GM12878 (cell line): ENCODE data around the gene LRP1B. TPM values are rescaled to one million over a fixed set of nuclear protein-coding genes. Genes with fewer than 3 reads are reported as not detected.

Experiments
- ATAC-seq: fragments of 200-7000 bp; cut with Tn5 transposase; 3 replicates; pipeline ENCODE4 v1.9.1; 2020; ENCODE audit warnings: mild to moderate bottlenecking, moderate library complexity
- BruUV-seq: library from RNA; stranded (reverse); fragments of 400-500 nt; replicated peaks from 2 replicates; lab custom pipeline; 2021; lab: Mats Ljungman, UMichigan
- CTCF ChIA-PET: fragments of 300-600 bp; sonication (Branson Sonifier 250); formaldehyde crosslinking; extraction: SDS; loops from one replicate; lab custom pipeline; 2021; ENCODE audit warnings: inconsistent platforms; lab: Yijun Ruan, JAX
- POLR2A ChIA-PET: fragments of 350-600 bp; formaldehyde crosslinking; extraction: SDS; loops from one replicate; lab custom pipeline; 2021; ENCODE audit warnings: inconsistent platforms; lab: Charles Lee
- RAD21 ChIA-PET: fragments of 300-600 bp; sonication (Branson Sonifier 250); formaldehyde crosslinking; loops from one replicate; lab custom pipeline; 2023; ENCODE audit warnings: antibody characterized with exemption; ENCODE audit not compliant: unreplicated experiment; lab: Charles Lee
- SMC1A ChIA-PET: fragments of 300-600 bp; sonication (Branson Sonifier 250); formaldehyde crosslinking; loops from one replicate; lab custom pipeline; 2023; ENCODE audit not compliant: unreplicated experiment, uncharacterized antibody; lab: Charles Lee
- DNase-seq: peaks from one replicate; pipeline ENCODE4 v3.0.0-alpha.2; 2011; ENCODE audit warnings: low read depth, low spot score
- FAIRE-seq: peaks from 3 replicates; lab custom pipeline; 2011; peaks lifted over from hg19 to GRCh38; lab: Jason Lieb, UNC
- H2AFZ ChIP-seq: 2 replicates; pipeline ENCODE4 v1.6.0; 2011; ENCODE audit warnings: low read depth, low read length, control low read depth; ENCODE audit not compliant: control insufficient read depth
- H3K27ac ChIP-seq: 2 replicates; pipeline ENCODE4 v1.5.1; 2011; ENCODE audit warnings: control low read depth; ENCODE audit not compliant: control insufficient read depth, insufficient read depth
- H3K27me3 ChIP-seq, 2 experiments: replicated peaks in 1 of 2; 2 replicates each; pipeline versions ENCODE4 v1.6.0 to v1.6.1; 2011; ENCODE audit warnings: low read length in 1 of 2; ENCODE audit not compliant: control insufficient read depth in 2 of 2, insufficient read depth in 2 of 2
- H3K36me3 ChIP-seq, 2 experiments: 2 replicates each; pipeline ENCODE4 v1.5.1; 2011; ENCODE audit warnings: low read length in 1 of 2; ENCODE audit not compliant: control insufficient read depth in 2 of 2, insufficient read depth in 2 of 2
- H3K4me1 ChIP-seq: 2 replicates; pipeline ENCODE4 v1.6.1; 2011; ENCODE audit warnings: mild to moderate bottlenecking, low read length, moderate library complexity, mixed read lengths; ENCODE audit not compliant: control insufficient read depth, insufficient read depth
- H3K4me2 ChIP-seq: 2 replicates; pipeline ENCODE4 v1.6.0; 2011; ENCODE audit warnings: control low read depth; ENCODE audit not compliant: control insufficient read depth, insufficient read depth
- H3K4me3 ChIP-seq: fragments of 200-600 bp; sonication (generic); 2 replicates; pipeline ENCODE4 v1.5.1; 2016
- H3K79me2 ChIP-seq: 2 replicates; pipeline ENCODE4 v1.6.0; 2011; ENCODE audit warnings: low read length; ENCODE audit not compliant: control insufficient read depth, insufficient read depth
- H3K9ac ChIP-seq: 2 replicates; pipeline ENCODE4 v1.8.0; 2011; ENCODE audit warnings: low read length, control low read depth, mixed read lengths; ENCODE audit not compliant: control insufficient read depth, insufficient read depth
- H3K9me3 ChIP-seq: replicated peaks from 3 replicates; pipeline ENCODE4 v1.5.1; 2011; ENCODE audit warnings: mild to moderate bottlenecking, low read length; ENCODE audit not compliant: control insufficient read depth, insufficient read depth
- H4K20me1 ChIP-seq: 2 replicates; pipeline ENCODE4 v1.6.0; 2011; ENCODE audit not compliant: control insufficient read depth, insufficient read depth
- ATF7 ChIP-seq: fragments of 450-650 bp; IDR thresholded peaks from 2 replicates; pipeline ENCODE4 v1.6.1; 2016; ENCODE audit warnings: low read depth, mild to moderate bottlenecking
- CEBPB ChIP-seq, 2 experiments: fragments of 150-350 bp in 1 of 2; IDR thresholded peaks; 2 replicates each; pipeline ENCODE4 v1.6.1; 2012 to 2014; ENCODE audit warnings: low read depth in 2 of 2, low read length in 2 of 2, borderline replicate concordance in 1 of 2, inconsistent platforms in 1 of 2
- CREB1 ChIP-seq: IDR thresholded peaks from 2 replicates; pipeline ENCODE4 v1.6.1; 2012; ENCODE audit warnings: low read depth, mild to moderate bottlenecking, inconsistent platforms
- CREM ChIP-seq: IDR thresholded peaks from 2 replicates; pipeline ENCODE4 v1.6.1; 2014; ENCODE audit warnings: antibody characterized with exemption, low read depth
- FOXM1 ChIP-seq: IDR thresholded peaks from 2 replicates; pipeline ENCODE4 v1.6.1; 2012; ENCODE audit warnings: low read depth, mild to moderate bottlenecking, inconsistent platforms, low read length, moderate library complexity
- IKZF2 ChIP-seq, 2 experiments: fragments of 450-650 bp; IDR thresholded peaks; 2 replicates each; pipeline ENCODE4 v1.6.1; 2017; ENCODE audit warnings: mild to moderate bottlenecking in 2 of 2, moderate library complexity in 2 of 2
- MEF2A ChIP-seq: IDR thresholded peaks from 2 replicates; pipeline ENCODE4 v1.6.1; 2011; ENCODE audit warnings: low read depth, mild to moderate bottlenecking, low read length, moderate library complexity; ENCODE audit not compliant: insufficient read depth
- MTA2 ChIP-seq: fragments of 450-650 bp; IDR thresholded peaks from 2 replicates; pipeline ENCODE4 v1.6.1; 2016; ENCODE audit warnings: low read depth, mild to moderate bottlenecking, moderate library complexity
- RAD51 ChIP-seq: fragments of 450-650 bp; IDR thresholded peaks from 2 replicates; pipeline ENCODE4 v1.6.1; 2016; ENCODE audit warnings: moderate library complexity, mild to moderate bottlenecking, inconsistent platforms
- RELA ChIP-seq: fragments of 450-650 bp; IDR thresholded peaks from 2 replicates; pipeline ENCODE4 v1.8.0; 2014; ENCODE audit warnings: borderline replicate concordance; ENCODE audit not compliant: partially characterized antibody
- RFX5 ChIP-seq: IDR thresholded peaks from 2 replicates; pipeline ENCODE4 v1.6.1; 2011; ENCODE audit warnings: low read depth, low read length, improper control_type of control experiment
- SPI1 ChIP-seq: IDR thresholded peaks from 2 replicates; pipeline ENCODE4 v1.6.1; 2011; ENCODE audit warnings: low read depth, mild to moderate bottlenecking, low read length, moderate library complexity, borderline replicate concordance; ENCODE audit not compliant: insufficient read depth
- TBL1XR1 ChIP-seq: IDR thresholded peaks from 2 replicates; pipeline ENCODE4 v1.6.1; 2012; ENCODE audit warnings: low read depth, low read length, improper control_type of control experiment
- ZNF622 ChIP-seq: fragments of 450-650 bp; IDR thresholded peaks from 2 replicates; pipeline ENCODE4 v1.6.1; 2017; ENCODE audit warnings: mild to moderate bottlenecking, inconsistent platforms
- WGBS: methylation state at CpG from one replicate; pipeline ENCODE4 v1.1.6; 2016; ENCODE audit warnings: low lambda C conversion rate; ENCODE audit not compliant: insufficient replicate concordance, insufficient coverage; ENCODE audit errors: missing lambda C conversion rate; 5-methylcytosine and 5-hydroxymethylcytosine counted together
- in situ Hi-C: fragments of 300-500 bp; cut with MboI; formaldehyde crosslinking; loops from 9 replicates; pipeline ENCODE4 v1.14.3; 2018; ENCODE audit warnings: mixed read lengths
- intact Hi-C: fragments of 100-400 bp; cut with micrococcal nuclease; formaldehyde crosslinking; loops from one replicate; pipeline ENCODE4 v1.14.2; 2022; ENCODE audit not compliant: unreplicated experiment
- polyA plus RNA-seq, 11 experiments: library from polyadenylated mRNA; depleted of rRNA in 4 of 11; unstranded in 6 of 11; stranded (reverse) in 5 of 11; fragments of >200 nt; fragmentation: Nextera tagmentation in 4 of 11; fragmentation: Illumina TruSeq in 1 of 11; extraction: Ambion mirVana in 4 of 11; extraction: Trizol in 1 of 11; gene quantifications; 1 replicate in 1 of 11; 2 replicates in 10 of 11; pipeline versions ENCODE4 v1.2.1 to v1.2.3, GENCODE V29; 2011 to 2016; ENCODE audit warnings: inconsistent platforms in 2 of 11, missing spikeins in 2 of 11, low read depth in 1 of 11
- total RNA-seq, 4 experiments: library from RNA; depleted of rRNA in 3 of 4; stranded (reverse); fragments of >200 nt in 3 of 4; fragmentation: Illumina TruSeq in 1 of 4; extraction: Trizol in 1 of 4; gene quantifications; 2 replicates each; pipeline versions ENCODE4 v1.2.1 to v1.2.3, GENCODE V29; 2013 to 2021
- TF ChIP-seq, protein P1 (sequence below): fragments of 450-650 bp; IDR thresholded peaks from 2 replicates; pipeline ENCODE4 v1.6.1; 2018; ENCODE audit warnings: borderline replicate concordance, mild to moderate bottlenecking; ENCODE audit not compliant: partially characterized antibody
- TF ChIP-seq, protein P2 (sequence below): IDR thresholded peaks from 2 replicates; pipeline ENCODE4 v1.6.1; 2011; ENCODE audit warnings: low read depth, low read length, improper control_type of control experiment, borderline replicate concordance
- TF ChIP-seq, protein P3 (sequence below), 3 experiments: IDR thresholded peaks in 2 of 3; conservative IDR thresholded peaks in 1 of 3; 2 replicates each; pipeline ENCODE4 v1.5.1; 2011; ENCODE audit warnings: low read depth in 3 of 3, low read length in 3 of 3, mild to moderate bottlenecking in 3 of 3, control low read depth in 2 of 3, moderate library complexity in 2 of 3, inconsistent platforms in 1 of 3, mixed read lengths in 1 of 3; ENCODE audit not compliant: control insufficient read depth in 2 of 3, insufficient read depth in 1 of 3; ENCODE audit errors: extremely low read depth in 1 of 3

Gene LRP1B
- total and polyA plus RNA-seq, 10 of the 15 experiments (the other 5 are each of a cell fraction or from before 2014, with no cell fraction given) = under 0.01 to 0.06 (median 0.03) TPM; not detected in 5

DNA sequence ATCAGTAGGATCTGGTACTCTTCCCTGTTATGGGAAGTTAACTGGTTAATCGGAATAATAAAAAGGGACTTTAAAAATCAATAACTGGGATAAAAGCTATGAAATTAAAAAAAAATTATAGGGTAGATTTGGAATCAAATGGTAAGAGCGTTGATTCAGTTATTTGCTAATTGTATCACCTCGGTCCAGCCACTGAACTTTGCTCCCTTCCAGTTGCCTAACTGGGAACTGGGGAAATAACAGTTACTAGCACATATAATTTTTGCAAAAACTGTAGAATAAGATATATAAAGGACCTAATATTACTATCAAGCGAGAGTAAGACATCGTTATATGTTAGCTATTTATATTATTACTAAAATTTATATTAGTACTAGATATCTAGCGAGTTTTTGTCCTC, 302.1 kb downstream of the LRP1B start:
- no TSS peak for BruUV-seq
- in situ Hi-C loops = no loop called here
- RAD21 ChIA-PET = no interaction called here
- no peak for TF ChIP-seq ZNF622
- TF ChIP-seq CEBPB (IDR thresholded peaks at IDR 0.05; ENCODE audit: borderline replicate concordance in 1 of 2, low read depth in 2 of 2, low read length in 2 of 2) = no peak
- no peak for TF ChIP-seq RAD51
- TF ChIP-seq, protein P1, sequence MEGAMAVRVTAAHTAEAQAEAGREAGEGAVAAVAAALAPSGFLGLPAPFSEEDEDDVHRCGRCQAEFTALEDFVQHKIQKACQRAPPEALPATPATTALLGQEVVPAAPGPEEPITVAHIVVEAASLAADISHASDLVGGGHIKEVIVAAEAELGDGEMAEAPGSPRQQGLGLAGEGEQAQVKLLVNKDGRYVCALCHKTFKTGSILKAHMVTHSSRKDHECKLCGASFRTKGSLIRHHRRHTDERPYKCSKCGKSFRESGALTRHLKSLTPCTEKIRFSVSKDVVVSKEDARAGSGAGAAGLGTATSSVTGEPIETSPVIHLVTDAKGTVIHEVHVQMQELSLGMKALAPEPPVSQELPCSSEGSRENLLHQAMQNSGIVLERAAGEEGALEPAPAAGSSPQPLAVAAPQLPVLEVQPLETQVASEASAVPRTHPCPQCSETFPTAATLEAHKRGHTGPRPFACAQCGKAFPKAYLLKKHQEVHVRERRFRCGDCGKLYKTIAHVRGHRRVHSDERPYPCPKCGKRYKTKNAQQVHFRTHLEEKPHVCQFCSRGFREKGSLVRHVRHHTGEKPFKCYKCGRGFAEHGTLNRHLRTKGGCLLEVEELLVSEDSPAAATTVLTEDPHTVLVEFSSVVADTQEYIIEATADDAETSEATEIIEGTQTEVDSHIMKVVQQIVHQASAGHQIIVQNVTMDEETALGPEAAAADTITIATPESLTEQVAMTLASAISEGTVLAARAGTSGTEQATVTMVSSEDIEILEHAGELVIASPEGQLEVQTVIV = no peak
- TF ChIP-seq RFX5 = no peak
- no peak for TF ChIP-seq CREB1
- TF ChIP-seq, protein P2, sequence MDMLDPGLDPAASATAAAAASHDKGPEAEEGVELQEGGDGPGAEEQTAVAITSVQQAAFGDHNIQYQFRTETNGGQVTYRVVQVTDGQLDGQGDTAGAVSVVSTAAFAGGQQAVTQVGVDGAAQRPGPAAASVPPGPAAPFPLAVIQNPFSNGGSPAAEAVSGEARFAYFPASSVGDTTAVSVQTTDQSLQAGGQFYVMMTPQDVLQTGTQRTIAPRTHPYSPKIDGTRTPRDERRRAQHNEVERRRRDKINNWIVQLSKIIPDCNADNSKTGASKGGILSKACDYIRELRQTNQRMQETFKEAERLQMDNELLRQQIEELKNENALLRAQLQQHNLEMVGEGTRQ = no peak
- no peak for TF ChIP-seq MTA2
- TF ChIP-seq RELA = no peak
- no peak for TF ChIP-seq TBL1XR1
- TF ChIP-seq IKZF2 (IDR thresholded peaks at IDR 0.05) = no peak
- no peak for TF ChIP-seq SPI1
- TF ChIP-seq FOXM1 = no peak
- no peak for TF ChIP-seq CREM
- TF ChIP-seq ATF7 = no peak
- no peak for TF ChIP-seq MEF2A
- TF ChIP-seq, protein P3, sequence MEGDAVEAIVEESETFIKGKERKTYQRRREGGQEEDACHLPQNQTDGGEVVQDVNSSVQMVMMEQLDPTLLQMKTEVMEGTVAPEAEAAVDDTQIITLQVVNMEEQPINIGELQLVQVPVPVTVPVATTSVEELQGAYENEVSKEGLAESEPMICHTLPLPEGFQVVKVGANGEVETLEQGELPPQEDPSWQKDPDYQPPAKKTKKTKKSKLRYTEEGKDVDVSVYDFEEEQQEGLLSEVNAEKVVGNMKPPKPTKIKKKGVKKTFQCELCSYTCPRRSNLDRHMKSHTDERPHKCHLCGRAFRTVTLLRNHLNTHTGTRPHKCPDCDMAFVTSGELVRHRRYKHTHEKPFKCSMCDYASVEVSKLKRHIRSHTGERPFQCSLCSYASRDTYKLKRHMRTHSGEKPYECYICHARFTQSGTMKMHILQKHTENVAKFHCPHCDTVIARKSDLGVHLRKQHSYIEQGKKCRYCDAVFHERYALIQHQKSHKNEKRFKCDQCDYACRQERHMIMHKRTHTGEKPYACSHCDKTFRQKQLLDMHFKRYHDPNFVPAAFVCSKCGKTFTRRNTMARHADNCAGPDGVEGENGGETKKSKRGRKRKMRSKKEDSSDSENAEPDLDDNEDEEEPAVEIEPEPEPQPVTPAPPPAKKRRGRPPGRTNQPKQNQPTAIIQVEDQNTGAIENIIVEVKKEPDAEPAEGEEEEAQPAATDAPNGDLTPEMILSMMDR (IDR thresholded peaks at IDR 0.05 in 2 of 3, conservative IDR thresholded peaks at IDR 0.05 in 1 of 3; ENCODE audit: control insufficient read depth in 2 of 3, extremely low read depth in 1 of 3, insufficient read depth in 1 of 3, low read depth in 3 of 3, low read length in 3 of 3) = no peak

More for the DNA sequence above, 302.1 kb downstream of the LRP1B start:
- SMC1A ChIA-PET = interaction anchor here (0.7 to 1.0 kb wide), 2 partner anchors 10 to 66 kb away, joined by 3 read pairs; no protein-coding TSS in a partner anchor
- no peak overlapping the region for H3K4me2 ChIP-seq
- no peak overlapping the region for H3K4me3 ChIP-seq
- ATAC-seq (no peak), DNase-seq (no peak), FAIRE-seq (no peak)
- H3K36me3 ChIP-seq = no peaks in the 10 kb centered on the region
- intact Hi-C loops = no loop called here
- H4K20me1 ChIP-seq = no peaks in the 10 kb centered on the region
- H3K9ac ChIP-seq = no peak overlapping the region
- H3K4me1 ChIP-seq = no peaks in the 10 kb centered on the region
- 35% methylated on average over 6 of the region's 6 CpGs for WGBS
- no peak overlapping the region for H2AFZ ChIP-seq
- no peaks in the 10 kb centered on the region for H3K79me2 ChIP-seq
- H3K27ac ChIP-seq = no peak overlapping the region
- CTCF ChIA-PET = no interaction called here
- POLR2A ChIA-PET = no interaction called here
- no peaks in the 10 kb centered on the region for H3K9me3 ChIP-seq
- H3K27me3 ChIP-seq = no peaks in the 10 kb centered on the region
